IPS DF 19.7 (cell line): ENCODE data around the gene CNNM3.

ENCODE experiments used
- DNase-seq: peaks from one replicate; pipeline ENCODE4 v3.0.0-alpha.2; 2013; ENCODE audit warnings: low read depth, low spot score

Gene CNNM3

DNA sequence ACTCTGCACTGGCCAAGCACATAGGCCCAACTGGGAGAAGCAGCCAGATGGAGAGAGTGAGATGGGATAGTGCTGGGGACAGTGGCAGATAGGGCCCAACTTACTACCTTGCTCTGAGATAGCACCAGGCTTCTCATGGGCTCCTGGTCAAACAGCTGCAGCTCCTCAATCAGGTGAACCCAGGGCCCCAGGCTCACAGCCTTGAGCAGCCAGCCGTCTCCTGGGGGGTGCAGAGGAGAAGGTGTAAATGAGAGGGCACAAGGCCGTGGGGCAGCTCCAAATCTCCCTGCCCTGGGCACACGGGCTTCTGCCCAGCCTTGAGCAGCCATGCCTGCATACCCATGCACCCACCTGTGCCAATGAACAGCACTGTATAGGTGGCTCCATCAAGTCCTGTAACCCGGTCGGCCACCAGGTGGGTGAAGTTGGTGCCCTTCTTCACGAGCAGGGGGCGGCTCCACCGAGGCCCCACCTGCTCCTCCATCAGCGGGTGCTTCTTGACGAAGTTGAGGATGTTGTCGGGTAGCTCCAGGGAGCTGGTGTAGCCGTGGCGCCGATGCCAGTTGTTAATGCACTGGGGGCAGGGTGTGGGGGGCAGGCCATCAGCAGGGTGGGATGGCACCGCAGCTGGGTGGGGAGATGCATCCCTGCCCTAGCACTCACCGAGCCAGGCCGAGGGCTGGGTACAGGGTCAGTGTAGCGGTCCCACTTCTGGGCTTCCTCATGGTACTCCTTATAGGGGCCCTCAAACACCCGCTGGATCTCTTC is 47.7 kb downstream of the CNNM3 start:
- DNase-seq = no peak

DNA sequence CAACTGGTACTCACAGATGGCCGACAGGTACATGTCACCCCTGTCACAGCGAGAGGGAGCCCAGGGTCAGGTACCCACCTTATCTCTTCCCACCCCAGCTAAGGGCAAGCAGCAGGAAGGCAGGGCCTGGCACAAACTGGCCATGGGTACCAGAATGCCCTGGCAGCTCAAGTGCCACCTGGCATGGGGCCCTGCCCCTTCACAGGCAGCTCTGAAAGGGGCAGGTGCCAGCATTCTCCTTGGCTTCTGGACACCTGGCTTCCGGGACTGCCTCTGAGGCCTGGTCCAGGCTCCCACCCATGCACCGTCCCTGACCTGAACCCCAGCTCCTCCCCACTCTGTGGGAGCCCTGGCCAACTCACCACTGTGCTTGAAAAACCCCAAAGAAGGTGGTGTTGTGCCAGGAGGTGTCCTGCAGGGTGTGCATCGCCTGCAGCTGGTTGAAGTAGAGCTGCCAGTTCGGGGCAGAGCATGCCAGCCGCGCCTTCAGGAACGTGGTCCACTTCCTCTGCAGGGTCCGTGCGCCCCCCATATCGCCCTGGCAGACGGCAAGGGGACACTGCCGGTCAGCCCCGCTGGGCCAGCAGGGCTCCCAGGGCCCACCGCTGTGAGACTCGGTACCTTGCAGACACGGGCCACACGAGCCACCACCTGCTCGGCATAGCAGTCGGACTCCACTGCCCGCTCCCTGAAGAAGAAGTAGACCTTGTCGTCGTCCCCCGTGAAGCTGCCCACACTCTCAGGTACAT is 48.4 kb downstream of the CNNM3 start:
- DNase-seq = no peak

DNA sequence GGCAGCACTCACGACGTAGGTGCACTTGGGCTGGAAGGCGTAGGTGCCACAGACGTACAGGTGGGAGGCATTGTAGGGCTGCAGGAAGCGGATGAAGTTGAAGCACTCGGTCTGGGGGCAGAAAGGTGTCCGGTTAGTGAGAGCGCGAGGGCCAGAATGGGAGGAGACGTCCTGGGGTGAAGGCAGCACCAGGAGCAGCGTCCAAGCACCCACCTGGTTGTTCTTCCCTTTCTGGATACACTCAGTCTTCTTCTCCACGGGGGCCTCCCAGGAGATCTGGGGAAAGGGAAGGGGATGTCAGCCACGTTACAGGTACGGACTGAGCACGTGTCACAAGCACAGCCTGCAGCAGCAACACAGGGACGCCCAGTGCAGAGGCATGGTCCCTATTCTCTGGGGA is 49.6 kb downstream of the CNNM3 start:
- DNase-seq = no peak

DNA sequence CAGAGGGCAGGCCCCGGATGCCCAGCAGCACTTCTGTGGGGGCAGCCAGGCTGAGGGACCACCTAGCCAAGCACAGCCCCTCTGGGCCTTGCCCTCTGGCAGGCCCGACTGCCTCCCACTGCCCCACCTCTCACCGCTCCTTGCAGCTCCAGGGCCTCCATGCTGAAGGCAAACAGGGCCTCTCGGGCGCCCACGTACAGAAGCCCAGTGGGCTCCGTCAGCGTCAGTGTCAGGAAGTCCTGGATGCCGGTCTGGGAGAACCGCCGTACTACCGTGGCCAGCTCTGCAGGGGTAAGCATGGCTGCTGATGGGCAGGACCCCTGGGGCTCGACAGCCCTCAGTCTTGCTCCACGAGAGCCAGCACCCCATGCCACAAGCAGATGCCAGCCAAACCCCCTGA is 50.1 kb downstream of the CNNM3 start:
- no peak for DNase-seq

DNA sequence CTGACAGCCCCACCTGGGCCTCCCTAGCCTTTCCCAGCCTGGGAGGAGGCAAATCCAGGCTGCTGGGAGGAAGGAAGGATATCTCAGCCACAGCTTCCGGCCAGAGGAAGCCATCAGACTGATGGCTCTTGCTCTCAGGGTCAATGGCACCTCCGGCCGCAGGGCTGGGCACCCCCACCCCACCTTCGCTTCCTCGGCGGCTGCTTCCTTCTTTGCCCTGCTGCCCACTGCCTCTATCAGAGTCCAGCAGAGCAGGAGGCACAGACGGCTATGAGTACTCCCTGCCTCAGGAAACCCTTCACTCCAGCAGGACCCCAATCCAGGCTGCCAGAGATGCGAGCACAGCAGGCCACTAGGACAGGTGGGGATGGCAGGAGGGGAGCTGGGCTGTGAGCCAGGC is 50.5 kb downstream of the CNNM3 start:
- no peak for DNase-seq

DNA sequence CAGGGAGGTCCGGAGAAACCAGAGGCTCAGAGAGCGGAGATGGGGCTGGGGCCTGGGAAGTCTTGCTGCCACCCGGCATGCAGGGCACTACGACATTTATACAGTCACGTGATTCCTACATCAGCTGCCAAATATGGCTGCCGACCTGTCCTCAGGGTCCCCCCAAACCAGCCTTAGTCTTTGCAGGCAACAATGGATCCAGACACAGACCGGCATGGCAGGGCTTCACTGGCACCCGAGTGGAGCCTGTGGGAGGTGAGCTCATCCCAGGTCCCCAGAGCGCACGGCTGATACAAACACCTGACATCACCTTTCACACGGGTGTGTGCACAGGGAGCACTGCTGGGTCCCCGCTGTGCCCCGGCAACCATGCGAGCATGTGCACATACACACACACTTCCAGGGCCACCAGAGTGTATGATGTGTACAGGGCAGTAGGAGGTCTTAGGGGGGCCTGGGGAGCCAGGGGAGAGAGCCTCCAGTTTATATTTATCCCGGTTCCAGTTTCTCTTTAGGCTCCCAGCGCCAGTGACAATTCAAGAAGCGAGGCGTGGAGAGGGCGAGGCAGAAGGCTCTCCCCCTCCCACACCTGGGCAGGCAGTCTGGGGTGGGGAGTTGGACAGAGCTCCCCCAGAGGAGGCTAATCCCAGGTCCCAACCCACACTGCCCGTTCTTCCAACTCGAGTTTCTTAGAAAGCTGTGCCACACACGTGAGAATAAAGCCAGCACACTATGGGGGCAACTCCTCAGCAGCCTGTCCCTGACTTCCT is 51.1 kb downstream of the CNNM3 start:
- no peak for DNase-seq

DNA sequence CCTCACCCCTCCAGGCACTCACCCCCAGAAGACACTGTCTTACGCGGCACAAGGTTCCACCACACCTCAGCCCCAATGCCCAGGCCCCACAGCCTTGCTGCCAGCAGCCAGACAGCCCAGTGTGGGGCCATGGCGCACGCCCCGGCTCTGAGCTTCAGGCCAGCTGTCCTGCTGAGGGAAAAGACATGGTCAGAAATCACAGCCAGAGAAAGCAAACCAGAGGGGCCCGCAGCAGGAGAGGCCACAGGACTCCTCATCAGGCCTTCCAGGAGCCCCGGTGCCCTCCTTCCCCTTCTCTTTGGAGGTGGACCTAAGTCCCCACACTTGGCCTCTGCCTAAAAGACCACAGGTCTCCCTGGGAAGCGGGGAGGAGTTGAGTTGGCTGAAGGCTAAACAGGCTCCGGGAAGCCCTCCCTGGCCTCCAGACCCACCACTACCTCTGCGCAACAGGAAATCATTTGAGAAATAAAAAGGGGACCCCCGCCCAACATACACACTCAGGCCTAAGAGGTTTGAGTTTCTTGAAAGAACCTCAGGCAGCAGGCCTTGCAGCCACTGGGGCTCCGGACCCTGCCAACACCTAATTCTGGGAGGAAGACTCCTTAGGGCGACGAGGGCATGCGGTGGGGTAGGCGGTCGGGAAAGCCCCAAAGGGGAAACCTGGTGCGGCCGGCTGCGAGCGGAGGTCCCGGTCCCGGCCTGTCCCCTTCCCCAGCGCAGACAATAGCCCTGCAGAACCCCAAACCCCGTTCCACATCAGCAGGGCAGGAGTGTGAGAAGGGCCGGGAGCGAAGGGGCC is 51.9 kb downstream of the CNNM3 start:
- DNase-seq = no peak

DNA sequence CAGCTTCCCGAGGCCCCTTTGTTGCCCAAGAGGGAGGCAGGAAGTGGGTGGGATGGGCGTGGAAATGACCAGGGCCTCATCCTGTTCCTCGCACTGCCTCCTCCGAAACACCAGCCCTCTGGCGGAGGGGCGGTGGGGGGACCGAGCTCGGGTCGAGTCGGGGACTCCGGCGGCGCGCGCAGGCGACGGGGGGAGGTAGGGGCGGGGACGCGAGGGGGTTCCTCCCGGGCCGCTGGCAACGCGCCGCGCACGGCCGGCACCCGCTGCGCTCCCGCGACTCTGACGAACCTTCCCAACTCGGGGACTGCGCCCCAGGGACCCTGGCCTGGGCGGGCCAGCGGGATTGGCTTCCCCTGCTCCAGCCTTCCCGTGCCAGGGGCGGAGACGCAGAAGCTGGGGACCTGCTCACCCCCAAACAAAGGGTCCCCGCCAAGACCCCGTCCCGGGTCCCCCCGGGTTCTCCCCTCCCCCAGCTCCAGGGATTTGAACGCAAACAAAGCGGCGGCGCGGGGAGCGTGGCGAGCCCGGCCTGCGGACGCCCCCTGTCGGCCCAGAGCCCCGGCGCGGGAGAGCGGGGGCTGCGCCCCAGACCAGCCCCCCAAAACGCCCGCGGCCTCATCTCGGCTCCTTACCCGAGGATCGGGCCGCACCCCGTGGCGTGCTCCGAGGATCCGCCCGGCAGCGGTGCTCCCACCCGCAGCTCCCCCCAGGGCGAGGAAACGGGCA is 52.6 kb downstream of the CNNM3 start:
- DNase-seq = no peak

DNA sequence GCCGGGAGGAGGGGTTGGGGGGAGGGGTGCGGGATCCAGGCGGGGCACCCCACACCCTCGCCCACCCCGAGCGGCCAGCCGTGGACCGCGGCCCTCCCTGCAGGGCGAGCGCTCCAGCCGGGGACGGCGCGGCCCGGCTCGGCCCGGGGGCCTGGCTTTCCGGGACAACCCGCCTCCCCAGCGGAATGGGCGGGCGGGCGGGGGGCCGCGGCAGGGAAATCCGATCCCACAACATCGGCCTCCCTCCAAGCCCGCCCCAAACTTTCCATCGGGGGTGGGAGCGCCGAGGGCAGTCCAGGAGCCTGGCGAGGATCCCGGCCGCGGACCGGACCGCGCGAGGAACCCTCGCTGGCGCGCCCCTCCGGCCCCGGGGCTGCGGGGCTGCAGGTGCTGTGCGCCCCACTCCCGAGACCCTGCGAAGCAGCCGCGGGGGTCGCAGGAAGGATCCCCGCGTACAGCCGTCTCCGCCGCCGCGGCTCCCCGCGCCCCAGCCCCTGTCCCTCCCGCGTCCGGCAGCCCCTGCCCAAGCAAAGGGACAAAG is 53.3 kb downstream of the CNNM3 start:
- no peak for DNase-seq

DNA sequence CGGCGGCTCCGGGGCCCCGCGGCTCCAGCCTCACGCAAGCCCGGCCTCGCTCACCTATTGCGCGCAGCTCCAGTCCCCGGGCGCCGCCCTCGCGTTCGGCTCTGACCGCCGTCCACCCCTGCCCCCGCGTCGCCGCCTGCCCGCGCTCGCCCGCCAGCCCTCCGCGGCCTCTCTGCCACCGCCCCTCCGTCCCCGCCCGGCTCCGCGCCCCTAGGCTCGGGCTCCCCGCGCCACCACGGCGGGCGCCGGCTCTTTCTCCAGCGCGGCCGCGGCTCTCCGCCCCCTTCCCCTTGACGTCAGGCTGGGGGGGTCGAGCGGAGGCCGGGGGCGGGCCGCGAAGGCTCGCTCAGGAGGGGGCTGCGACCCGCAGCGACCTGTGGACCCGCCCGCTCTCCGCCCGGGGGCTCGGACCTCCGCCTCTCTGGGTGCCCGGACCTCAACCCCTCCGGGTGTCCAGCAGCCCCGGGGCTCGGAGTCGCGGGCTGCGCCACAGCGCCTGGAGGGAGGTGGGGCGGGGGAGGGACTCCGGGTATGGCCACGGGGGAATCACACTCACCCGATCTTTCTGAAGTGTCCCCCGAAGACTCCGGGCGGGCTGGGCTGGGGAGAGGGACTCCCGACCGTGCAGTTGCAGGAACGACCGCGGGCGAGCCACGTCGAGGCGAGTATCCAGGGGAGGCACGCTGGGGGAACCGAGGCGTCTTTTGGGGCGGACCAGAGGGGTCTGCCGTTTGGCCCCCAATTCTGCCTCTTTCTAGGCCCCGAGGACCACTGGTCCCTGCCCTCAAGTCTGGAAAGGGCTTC is 54.0 kb downstream of the CNNM3 start, which contains the start of gene SEMA4C:
SEMA4C (minus strand) TSS at position 259 of the 804 bp plus-strand sequence. CDS start 2,194 bp downstream, outside the sequence.
- no peak for DNase-seq

DNA sequence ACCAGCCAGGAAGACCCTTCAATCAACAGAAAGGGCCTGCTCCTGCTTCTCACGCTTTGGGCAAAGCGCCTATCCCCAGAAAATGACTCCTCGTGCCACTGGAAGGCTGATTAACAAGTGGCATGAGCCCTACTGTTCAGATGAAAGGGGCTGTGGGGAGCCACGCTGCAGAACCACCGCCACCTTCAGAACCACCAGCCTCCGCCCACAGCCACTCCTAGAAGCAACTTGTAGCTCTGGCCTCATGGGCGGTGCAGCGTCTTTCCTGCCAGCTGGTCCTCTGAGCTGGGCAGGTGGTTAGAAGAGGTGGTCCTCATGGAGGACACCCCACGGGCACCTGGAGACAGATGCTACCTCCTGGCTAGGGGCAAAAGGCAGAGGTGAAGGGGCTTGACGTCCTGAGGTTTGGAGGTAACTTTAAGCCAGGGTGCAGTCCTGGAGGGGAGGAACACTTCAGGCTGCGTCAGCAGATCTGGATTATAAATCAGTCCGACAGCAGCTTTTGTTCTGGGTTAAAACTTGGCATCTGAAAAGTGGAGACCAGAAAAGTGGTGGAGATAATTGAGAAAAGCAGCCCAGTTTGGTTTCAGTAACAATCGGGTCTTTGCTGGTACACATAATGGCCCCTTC is 54.7 kb downstream of the CNNM3 start:
- DNase-seq = no peak

DNA sequence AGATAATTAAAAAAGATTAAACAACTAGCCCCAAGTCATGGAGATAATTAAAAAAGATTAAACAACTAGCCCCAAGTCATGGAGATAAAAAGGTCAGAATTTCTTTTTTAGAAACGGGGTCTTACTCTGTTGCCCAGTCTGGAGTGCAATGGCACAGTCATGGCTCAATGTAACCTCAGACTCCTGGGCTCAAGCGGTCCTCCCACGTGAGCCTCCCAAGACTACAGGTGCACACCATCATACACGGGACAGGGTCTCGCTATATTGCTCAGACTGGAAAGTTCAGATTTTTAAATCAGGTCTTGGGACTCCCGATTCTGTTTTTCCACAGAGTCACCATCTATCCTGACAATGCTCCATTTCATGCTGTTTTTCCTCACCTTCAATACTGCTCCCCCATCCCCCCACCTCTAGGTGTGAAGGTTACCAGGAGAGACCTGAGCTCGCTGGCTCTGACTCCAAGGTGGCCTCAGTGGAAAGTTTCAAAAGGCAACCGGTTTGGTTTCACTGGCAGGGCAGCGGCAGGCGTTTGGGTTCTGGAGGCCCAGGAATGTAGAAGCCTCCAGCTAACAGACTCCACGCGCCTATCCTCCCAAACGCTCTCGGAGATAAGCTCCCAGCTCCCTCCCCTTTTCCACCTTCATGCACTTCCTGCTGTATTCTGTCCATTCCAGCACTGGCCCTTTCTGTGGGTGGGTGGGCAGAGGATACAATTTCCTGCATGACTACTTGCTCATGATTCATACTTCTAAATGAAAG is 56.7 kb downstream of the CNNM3 start:
- no peak for DNase-seq

DNA sequence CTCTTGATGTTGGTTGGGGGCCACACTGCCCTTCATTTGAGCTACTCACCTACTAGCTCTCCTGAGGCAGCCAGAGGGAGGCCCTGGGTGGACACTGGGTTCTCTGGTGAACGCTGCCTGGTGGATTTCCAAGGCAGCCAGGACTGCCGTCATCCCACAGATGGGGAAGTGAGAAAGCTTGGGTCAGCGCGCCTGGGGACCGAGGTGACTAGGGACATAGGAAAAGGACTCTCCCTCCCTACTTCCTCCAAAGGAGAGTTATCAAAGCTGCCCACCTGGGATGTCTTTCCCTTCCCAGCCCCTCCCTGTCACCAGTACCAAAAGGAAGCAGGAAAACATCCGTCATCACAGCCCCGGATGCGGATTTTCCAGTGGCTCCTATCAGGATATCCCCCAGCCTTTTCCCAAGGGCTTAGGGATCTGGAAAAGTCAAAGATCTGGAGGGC is 57.6 kb downstream of the CNNM3 start:
- DNase-seq = no peak

DNA sequence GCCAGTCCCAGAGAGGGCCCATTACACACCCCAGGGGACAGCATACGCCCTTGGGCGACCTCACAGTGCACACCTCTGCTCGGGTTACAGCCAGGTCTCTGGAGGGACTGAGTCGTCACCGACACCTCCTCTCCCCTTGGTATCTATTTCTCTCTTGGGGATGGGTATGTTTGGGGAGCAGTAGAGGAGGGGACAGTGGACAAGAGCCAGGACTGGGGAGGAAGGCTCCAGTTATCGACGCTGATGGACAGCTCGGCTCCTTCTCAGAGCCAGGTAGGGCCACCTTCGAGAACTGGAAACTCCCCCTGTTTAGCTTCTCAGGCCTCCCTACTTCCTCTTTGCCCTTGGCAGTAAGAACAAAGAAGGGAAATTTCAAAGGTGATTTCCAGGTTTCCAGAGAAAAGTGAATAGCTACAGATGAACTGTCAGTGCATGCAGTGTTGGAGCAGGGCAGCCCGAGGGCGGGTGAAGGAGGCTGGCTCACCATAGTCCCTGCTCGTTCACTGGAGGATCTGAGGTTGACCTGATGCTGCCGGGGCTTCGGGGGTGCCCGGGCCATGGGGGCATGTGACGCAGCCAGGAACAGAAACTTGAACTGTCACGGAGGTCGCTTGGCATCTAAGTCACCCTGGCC is 58.2 kb downstream of the CNNM3 start:
- no peak for DNase-seq

DNA sequence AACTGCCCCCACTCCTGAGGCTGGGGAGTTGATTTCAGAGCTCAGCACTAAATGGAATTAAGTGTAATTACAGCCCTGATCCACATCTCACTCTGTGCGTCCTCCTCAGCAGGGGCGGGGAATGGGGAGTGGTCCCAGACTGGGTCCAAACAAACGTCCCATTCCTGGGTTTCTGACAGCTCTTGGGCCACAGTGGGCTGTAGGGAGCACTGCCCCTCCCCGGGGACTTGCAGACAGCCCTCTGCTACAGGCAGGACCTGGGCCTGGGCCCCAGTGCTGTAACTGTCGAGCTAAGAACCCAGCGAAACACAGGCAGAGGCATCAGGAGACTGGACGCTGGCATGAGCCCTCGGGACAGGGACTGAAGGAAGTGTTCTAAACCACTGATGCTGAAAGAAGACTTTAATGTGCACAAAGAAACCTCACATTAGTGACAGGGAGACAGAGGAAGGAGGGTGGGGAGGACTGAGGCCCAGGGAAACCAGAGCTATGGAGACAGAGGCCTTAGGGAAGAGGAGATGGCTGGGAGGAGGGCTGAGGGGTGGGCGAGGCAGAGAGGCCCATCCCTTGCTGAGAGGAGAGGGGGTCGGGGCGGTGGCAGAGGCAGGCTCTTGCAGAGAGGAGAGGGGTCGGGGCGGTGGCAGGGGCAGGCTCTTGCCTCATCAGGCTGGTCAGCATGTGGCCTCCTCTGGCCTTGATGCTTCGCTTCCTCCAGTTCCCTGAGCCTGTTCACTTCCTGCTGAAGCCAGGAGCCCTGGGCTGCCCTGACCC is 59.6 kb downstream of the CNNM3 start:
- DNase-seq = no peak

DNA sequence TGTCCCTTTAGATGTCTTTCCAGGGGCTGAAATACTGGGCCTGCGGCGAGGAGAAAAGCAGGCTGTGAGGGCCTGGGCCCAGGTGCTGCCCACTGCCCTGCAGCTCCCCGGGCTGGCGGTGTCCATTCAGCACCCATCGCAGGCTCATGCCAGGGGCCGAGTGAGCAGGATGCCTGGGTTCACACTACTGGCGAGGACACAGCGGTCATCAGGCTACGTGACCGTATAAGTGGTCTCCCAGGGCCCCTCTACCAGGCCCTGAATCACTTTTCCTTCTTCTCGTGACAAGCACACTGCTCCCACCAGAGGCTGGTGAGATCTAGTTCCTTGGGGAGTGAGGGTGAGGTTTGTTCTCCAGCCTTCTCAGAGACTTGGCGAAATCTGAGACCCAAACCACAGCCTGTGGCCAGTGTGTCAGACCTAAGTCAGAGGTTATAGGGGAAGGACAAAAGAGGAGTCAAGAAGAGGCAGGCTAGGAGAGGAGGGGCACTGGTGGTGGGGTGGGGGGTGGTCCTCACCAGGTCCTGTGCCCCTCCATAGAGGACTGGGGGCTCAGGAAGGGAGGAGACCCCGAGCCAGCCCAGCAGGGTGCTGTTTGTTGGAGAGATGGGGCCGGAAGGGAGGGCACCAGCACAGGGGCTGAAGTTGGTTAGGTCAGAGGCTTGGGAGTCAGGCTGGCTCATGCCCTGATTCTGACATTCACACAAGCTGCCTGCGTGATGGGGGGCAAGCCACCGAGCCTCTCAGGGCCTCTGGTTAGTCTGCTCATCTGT is 60.4 kb downstream of the CNNM3 start:
- no peak for DNase-seq
